MM.1S (cell line): Measurements from ENCODE around the gene C3orf70.

Experiments
- DNase-seq: peaks from one replicate; pipeline ENCODE4 v3.0.0-alpha.2; 2015
- H2AFZ ChIP-seq: fragments of 300-600 bp; sonication (generic); 2 replicates; pipeline ENCODE4 v1.6.0; 2016; ENCODE audit warnings: antibody characterized with exemption, low read length
- H3F3A ChIP-seq: fragments of 300-600 bp; sonication (generic); 2 replicates; pipeline ENCODE4 v1.6.1; 2016; ENCODE audit warnings: mild to moderate bottlenecking, antibody characterized with exemption, low read length, moderate library complexity, mixed read lengths; ENCODE audit not compliant: insufficient read depth
- H3K27ac ChIP-seq: fragments of 300-600 bp; sonication (generic); 2 replicates; pipeline ENCODE4 v1.5.1; 2016; ENCODE audit warnings: mild to moderate bottlenecking, low read length
- H3K27me3 ChIP-seq: fragments of 300-600 bp; sonication (generic); replicated peaks from 2 replicates; pipeline ENCODE4 v1.6.0; 2016; ENCODE audit warnings: low read length; ENCODE audit not compliant: insufficient read depth
- H3K36me3 ChIP-seq: fragments of 300-600 bp; sonication (generic); replicated peaks from 2 replicates; pipeline ENCODE4 v1.6.1; 2016; ENCODE audit warnings: mild to moderate bottlenecking, low read length, mixed read lengths; ENCODE audit not compliant: insufficient read depth
- H3K4me1 ChIP-seq: fragments of 300-600 bp; sonication (generic); 2 replicates; pipeline ENCODE4 v1.6.1; 2016; ENCODE audit warnings: low read length, mixed read lengths
- H3K4me2 ChIP-seq: fragments of 300-600 bp; sonication (generic); 2 replicates; pipeline ENCODE4 v1.6.0; 2016; ENCODE audit warnings: low read depth, low read length
- H3K4me3 ChIP-seq: fragments of 300-600 bp; sonication (generic); 2 replicates; pipeline ENCODE4 v1.5.1; 2016; ENCODE audit warnings: low read length, mixed read lengths
- H3K79me2 ChIP-seq: fragments of 300-600 bp; sonication (generic); 2 replicates; pipeline ENCODE4 v1.6.1; 2016; ENCODE audit warnings: mixed run types, low read length, mixed read lengths
- H3K9ac ChIP-seq: fragments of 300-600 bp; sonication (generic); 2 replicates; pipeline ENCODE4 v1.6.1; 2016; ENCODE audit warnings: low read length, mixed read lengths
- H3K9me2 ChIP-seq: fragments of 300-600 bp; sonication (generic); replicated peaks from 2 replicates; pipeline ENCODE4 v1.6.1; 2016; ENCODE audit warnings: mild to moderate bottlenecking, low read length, mixed read lengths; ENCODE audit not compliant: insufficient read depth
- H3K9me3 ChIP-seq: fragments of 300-600 bp; sonication (generic); replicated peaks from 2 replicates; pipeline ENCODE4 v1.6.1; 2016; ENCODE audit warnings: mild to moderate bottlenecking, low read length, mixed read lengths; ENCODE audit not compliant: insufficient read depth
- H4K20me1 ChIP-seq: fragments of 300-600 bp; sonication (generic); 2 replicates; pipeline ENCODE4 v1.6.1; 2016; ENCODE audit warnings: mild to moderate bottlenecking, low read length, moderate library complexity, mixed read lengths; ENCODE audit not compliant: insufficient read depth
- CTCF ChIP-seq: fragments of 300-600 bp; sonication (generic); IDR thresholded peaks from 2 replicates; pipeline ENCODE4 v1.5.1; 2016; ENCODE audit warnings: antibody characterized with exemption, low read length, mixed read lengths
- EZH2 ChIP-seq: fragments of 300-600 bp; sonication (generic); optimal IDR thresholded peaks from 2 replicates; pipeline ENCODE3; 2017; ENCODE audit warnings: low read depth, mild to moderate bottlenecking, antibody characterized with exemption, low read length, mixed read lengths
- EZH2phosphoT487 ChIP-seq: fragments of 300-600 bp; sonication (generic); IDR thresholded peaks from 2 replicates; pipeline ENCODE4 v1.6.1; 2018; ENCODE audit warnings: antibody characterized with exemption, low read length

The C3orf70 gene

GRCh38 chr3:185051801-185052200 is 101.1 kb downstream of the C3orf70 start:
- Histone ChIP-seq H3K36me3 (no peaks in the 10 kb centered on the region), H3K27ac (no peak overlapping the region), H3K9ac (no peak overlapping the region), H3K4me2 (no peak overlapping the region), H3K9me2 (no peaks in the 10 kb centered on the region), H3F3A (no peaks in the 10 kb centered on the region), H3K4me1 (no peaks in the 10 kb centered on the region), H2AFZ (no peak overlapping the region), H3K27me3 (no peaks in the 10 kb centered on the region), H3K9me3 (no peaks in the 10 kb centered on the region), H4K20me1 (no peaks in the 10 kb centered on the region), H3K4me3 (no peak overlapping the region), H3K79me2 (no peaks in the 10 kb centered on the region)
- TF ChIP-seq CTCF (no peak), EZH2phosphoT487 (no peak), EZH2 (no peak)
- DNase-seq, result no peak

- H3K27ac ChIP-seq, result no peak overlapping the region
- no peak overlapping the region for H3K9ac ChIP-seq
- H3K79me2 ChIP-seq, result no peaks in the 10 kb centered on the region
- DNase-seq, result no peak
- no peaks in the 10 kb centered on the region for H3F3A ChIP-seq
- no peaks in the 10 kb centered on the region for H4K20me1 ChIP-seq
- H3K4me1 ChIP-seq, result no peaks in the 10 kb centered on the region
- H3K4me2 ChIP-seq, result no peak overlapping the region
- no peaks in the 10 kb centered on the region for H3K9me3 ChIP-seq
- H2AFZ ChIP-seq, result no peak overlapping the region
- no peaks in the 10 kb centered on the region for H3K27me3 ChIP-seq
- TF ChIP-seq CTCF (no peak), EZH2phosphoT487 (no peak), EZH2 (no peak)
- H3K4me3 ChIP-seq, result no peak overlapping the region
- H3K9me2 ChIP-seq, result no peaks in the 10 kb centered on the region
- no peaks in the 10 kb centered on the region for H3K36me3 ChIP-seq
These were observed 103.2 kb downstream of the C3orf70 start for GRCh38 chr3:185049710-185050109.

- no peak for DNase-seq
- H3K36me3 ChIP-seq, result no peaks in the 10 kb centered on the region
- no peaks in the 10 kb centered on the region for H3K4me1 ChIP-seq
- no peak overlapping the region for H2AFZ ChIP-seq
- no peak overlapping the region for H3K27ac ChIP-seq
- H4K20me1 ChIP-seq, result no peaks in the 10 kb centered on the region
- TF ChIP-seq CTCF, result no peak
- no peak for TF ChIP-seq EZH2phosphoT487
- TF ChIP-seq EZH2, result no peak
- no peak overlapping the region for H3K4me3 ChIP-seq
- no peaks in the 10 kb centered on the region for H3K27me3 ChIP-seq
- no peaks in the 10 kb centered on the region for H3K9me3 ChIP-seq
- no peaks in the 10 kb centered on the region for H3K79me2 ChIP-seq
- H3F3A ChIP-seq, result no peaks in the 10 kb centered on the region
- no peak overlapping the region for H3K9ac ChIP-seq
- H3K4me2 ChIP-seq, result no peak overlapping the region
- H3K9me2 ChIP-seq, result no peaks in the 10 kb centered on the region
These were observed 106.3 kb downstream of the C3orf70 start for GRCh38 chr3:185046603-185047002.

GRCh38 chr3:185046164-185046515 is 106.7 kb downstream of the C3orf70 start:
- no peak for DNase-seq
- Histone ChIP-seq H2AFZ (no peak overlapping the region), H3F3A (no peaks in the 10 kb centered on the region)

More at GRCh38 chr3:185046164-185046515, 106.7 kb downstream of the C3orf70 start:
- Histone ChIP-seq H3K9me2 (no peaks in the 10 kb centered on the region), H3K36me3 (no peaks in the 10 kb centered on the region), H4K20me1 (no peaks in the 10 kb centered on the region), H3K79me2 (no peaks in the 10 kb centered on the region), H3K9ac (no peak overlapping the region), H3K9me3 (no peaks in the 10 kb centered on the region), H3K4me2 (no peak overlapping the region), H3K27me3 (no peaks in the 10 kb centered on the region), H3K27ac (no peak overlapping the region), H3K4me3 (no peak overlapping the region), H3K4me1 (no peaks in the 10 kb centered on the region)
- no peak for TF ChIP-seq CTCF
- no peak for TF ChIP-seq EZH2
- TF ChIP-seq EZH2phosphoT487, result no peak
